Stimulated activated memory B cell treated with anti-CD40 and anti-IgM and Interleukin-4, amounts not matched to agents 10 μg/mL and 1 μg/mL and 100 μg/mL, for 72 hours (primary cell): ENCODE results near the gene MSANTD1.

Experiments used
- ATAC-seq: fragments of 150-1000 bp; cut with Tn5 transposase; 2 replicates; pipeline ENCODE4 v1.10.0; 2021
- H3K27ac Mint-ChIP-seq: one replicate; pipeline ENCODE4 v1.8.0; 2022; ENCODE audit warnings: mild to moderate bottlenecking, mixed read lengths
- H3K27me3 Mint-ChIP-seq: one replicate; pipeline ENCODE4 v1.8.0; 2022; ENCODE audit warnings: mixed read lengths
- H3K36me3 Mint-ChIP-seq: one replicate; pipeline ENCODE4 v1.8.0; 2022; ENCODE audit warnings: mixed read lengths
- H3K4me1 Mint-ChIP-seq: one replicate; pipeline ENCODE4 v1.8.0; 2022; ENCODE audit warnings: mixed read lengths
- H3K4me3 Mint-ChIP-seq: one replicate; pipeline ENCODE4 v1.8.0; 2022; ENCODE audit warnings: mild to moderate bottlenecking, moderate library complexity, mixed read lengths
- H3K9me3 Mint-ChIP-seq: one replicate; pipeline ENCODE4 v1.8.0; 2022; ENCODE audit warnings: mixed read lengths

Gene MSANTD1

GRCh38 chr4:3235030-3235345 is 14.0 kb upstream of the MSANTD1 start:
- ATAC-seq: peak; percentile 21
- Mint-ChIP-seq H3K27ac (peak overlapping the region; percentile 43), H3K36me3 (peaks cover 78% of the 10 kb centered on the region), H3K9me3 (no peaks in the 10 kb centered on the region), H3K4me1 (no peaks in the 10 kb centered on the region), H3K27me3 (no peaks in the 10 kb centered on the region), H3K4me3 (no peak overlapping the region)

GRCh38 chr4:3235581-3235980 is 13.4 kb upstream of the MSANTD1 start:
- H3K36me3 Mint-ChIP-seq: peaks cover 75% of the 10 kb centered on the region
- no peaks in the 10 kb centered on the region for H3K4me1 Mint-ChIP-seq
- ATAC-seq: no peak
- no peaks in the 10 kb centered on the region for H3K27me3 Mint-ChIP-seq
- H3K27ac Mint-ChIP-seq: no peak overlapping the region
- no peak overlapping the region for H3K4me3 Mint-ChIP-seq
- no peaks in the 10 kb centered on the region for H3K9me3 Mint-ChIP-seq

- Mint-ChIP-seq H3K27ac (no peak overlapping the region), H3K4me3 (no peak overlapping the region), H3K4me1 (no peaks in the 10 kb centered on the region), H3K27me3 (no peaks in the 10 kb centered on the region), H3K36me3 (peaks cover 78% of the 10 kb centered on the region), H3K9me3 (no peaks in the 10 kb centered on the region)
- ATAC-seq: no peak
These were observed 12.6 kb upstream of the MSANTD1 start for GRCh38 chr4:3236326-3236878.

GRCh38 chr4:3237266-3237665 is 11.7 kb upstream of the MSANTD1 start:
- Mint-ChIP-seq H3K4me1 (no peaks in the 10 kb centered on the region), H3K27me3 (no peaks in the 10 kb centered on the region), H3K27ac (no peak overlapping the region), H3K36me3 (peaks cover 78% of the 10 kb centered on the region), H3K9me3 (no peaks in the 10 kb centered on the region), H3K4me3 (no peak overlapping the region)
- ATAC-seq: no peak

GRCh38 chr4:3237712-3238560 is 11.0 kb upstream of the MSANTD1 start:
- H3K4me1 Mint-ChIP-seq: peaks cover 4% of the 10 kb centered on the region
- no peak overlapping the region for H3K27ac Mint-ChIP-seq
- no peaks in the 10 kb centered on the region for H3K27me3 Mint-ChIP-seq
- H3K36me3 Mint-ChIP-seq: peaks cover 80% of the 10 kb centered on the region
- ATAC-seq: no peak
- no peaks in the 10 kb centered on the region for H3K9me3 Mint-ChIP-seq
- no peak overlapping the region for H3K4me3 Mint-ChIP-seq

GRCh38 chr4:3238721-3239120 is 10.2 kb upstream of the MSANTD1 start:
- H3K27ac Mint-ChIP-seq: no peak overlapping the region
- H3K4me3 Mint-ChIP-seq: no peak overlapping the region
- H3K9me3 Mint-ChIP-seq: no peaks in the 10 kb centered on the region
- H3K4me1 Mint-ChIP-seq: peaks cover 12% of the 10 kb centered on the region
- H3K36me3 Mint-ChIP-seq: peaks cover 80% of the 10 kb centered on the region
- H3K27me3 Mint-ChIP-seq: no peaks in the 10 kb centered on the region
- no peak for ATAC-seq

- H3K4me1 Mint-ChIP-seq: peaks cover 12% of the 10 kb centered on the region
- H3K36me3 Mint-ChIP-seq: peaks cover 74% of the 10 kb centered on the region
- H3K9me3 Mint-ChIP-seq: no peaks in the 10 kb centered on the region
- ATAC-seq: no peak
- no peak overlapping the region for H3K4me3 Mint-ChIP-seq
- H3K27me3 Mint-ChIP-seq: no peaks in the 10 kb centered on the region
- no peak overlapping the region for H3K27ac Mint-ChIP-seq
These were observed 9.7 kb upstream of the MSANTD1 start for GRCh38 chr4:3239303-3239702.

GRCh38 chr4:3239998-3240920 is 8.7 kb upstream of the MSANTD1 start:
- peak overlapping the region; percentile 26 for H3K27ac Mint-ChIP-seq
- H3K9me3 Mint-ChIP-seq: no peaks in the 10 kb centered on the region
- peaks cover 66% of the 10 kb centered on the region for H3K36me3 Mint-ChIP-seq
- no peak overlapping the region for H3K4me3 Mint-ChIP-seq
- peaks cover 16% of the 10 kb centered on the region for H3K4me1 Mint-ChIP-seq
- ATAC-seq: no peak
- no peaks in the 10 kb centered on the region for H3K27me3 Mint-ChIP-seq

- H3K27ac Mint-ChIP-seq: peak overlapping the region; percentile 26
- peaks cover 22% of the 10 kb centered on the region for H3K4me1 Mint-ChIP-seq
- no peaks in the 10 kb centered on the region for H3K9me3 Mint-ChIP-seq
- H3K4me3 Mint-ChIP-seq: no peak overlapping the region
- H3K36me3 Mint-ChIP-seq: peaks cover 66% of the 10 kb centered on the region
- ATAC-seq: no peak
- no peaks in the 10 kb centered on the region for H3K27me3 Mint-ChIP-seq
These were observed 7.9 kb upstream of the MSANTD1 start for GRCh38 chr4:3240936-3241522.

GRCh38 chr4:3241898-3242524 is 6.9 kb upstream of the MSANTD1 start:
- H3K27ac Mint-ChIP-seq: no peak overlapping the region
- H3K4me1 Mint-ChIP-seq: peaks cover 26% of the 10 kb centered on the region
- no peaks in the 10 kb centered on the region for H3K27me3 Mint-ChIP-seq
- ATAC-seq: no peak
- no peaks in the 10 kb centered on the region for H3K9me3 Mint-ChIP-seq
- H3K4me3 Mint-ChIP-seq: no peak overlapping the region
- peaks cover 56% of the 10 kb centered on the region for H3K36me3 Mint-ChIP-seq

GRCh38 chr4:3243136-3243780 is 5.7 kb upstream of the MSANTD1 start:
- Mint-ChIP-seq H3K36me3 (peaks cover 46% of the 10 kb centered on the region), H3K4me1 (peaks cover 26% of the 10 kb centered on the region), H3K9me3 (no peaks in the 10 kb centered on the region), H3K4me3 (no peak overlapping the region), H3K27ac (peak overlapping the region; percentile 20), H3K27me3 (no peaks in the 10 kb centered on the region)
- ATAC-seq: no peak

- no peak overlapping the region for H3K4me3 Mint-ChIP-seq
- H3K4me1 Mint-ChIP-seq: peaks cover 26% of the 10 kb centered on the region
- H3K9me3 Mint-ChIP-seq: no peaks in the 10 kb centered on the region
- H3K27me3 Mint-ChIP-seq: no peaks in the 10 kb centered on the region
- no peak for ATAC-seq
- H3K36me3 Mint-ChIP-seq: peaks cover 38% of the 10 kb centered on the region
- H3K27ac Mint-ChIP-seq: peak overlapping the region; percentile 20
These were observed 5.0 kb upstream of the MSANTD1 start for GRCh38 chr4:3244002-3244401.

- no peaks in the 10 kb centered on the region for H3K9me3 Mint-ChIP-seq
- H3K4me3 Mint-ChIP-seq: no peak overlapping the region
- H3K27me3 Mint-ChIP-seq: no peaks in the 10 kb centered on the region
- ATAC-seq: no peak
- no peak overlapping the region for H3K27ac Mint-ChIP-seq
- H3K36me3 Mint-ChIP-seq: peaks cover 31% of the 10 kb centered on the region
- peaks cover 26% of the 10 kb centered on the region for H3K4me1 Mint-ChIP-seq
These were observed 4.2 kb upstream of the MSANTD1 start for GRCh38 chr4:3244747-3245146.

- peak overlapping the region; percentile 46 for H3K27ac Mint-ChIP-seq
- no peak overlapping the region for H3K4me3 Mint-ChIP-seq
- no peaks in the 10 kb centered on the region for H3K27me3 Mint-ChIP-seq
- peaks cover 26% of the 10 kb centered on the region for H3K4me1 Mint-ChIP-seq
- H3K36me3 Mint-ChIP-seq: peaks cover 30% of the 10 kb centered on the region
- H3K9me3 Mint-ChIP-seq: no peaks in the 10 kb centered on the region
- ATAC-seq: no peak
These were observed 3.3 kb upstream of the MSANTD1 start for GRCh38 chr4:3245676-3246075.
